Fibroblast of villous mesenchyme (primary cell): ENCODE results near the gene SPIC. TPM values are rescaled to one million over a fixed set of nuclear protein-coding genes. Genes with fewer than 3 reads are reported as not detected.
"Not testable (repeated sequence)": the region's sequence is repeated elsewhere in the genome, so short reads cannot be mapped to it uniquely, and the experiment has no call there.

Experiments
- DNase-seq: peaks from one replicate; pipeline ENCODE4 v3.0.0-alpha.2; 2010; ENCODE audit warnings: low read depth
- H3K4me3 ChIP-seq: 2 replicates; pipeline ENCODE4 v1.5.1; 2011; ENCODE audit warnings: low read depth, mild to moderate bottlenecking, low read length
- CTCF ChIP-seq: IDR thresholded peaks from 2 replicates; pipeline ENCODE4 v1.5.1; 2012; ENCODE audit warnings: low read depth, mild to moderate bottlenecking, low read length; ENCODE audit not compliant: insufficient read depth
- total RNA-seq: library from RNA; depleted of rRNA; stranded (reverse); fragments of >200 nt; gene quantifications from 2 replicates; pipeline ENCODE4 v1.2.3, GENCODE V29; 2012

Gene SPIC
- total RNA-seq, 1 donor: not detected

DNA sequence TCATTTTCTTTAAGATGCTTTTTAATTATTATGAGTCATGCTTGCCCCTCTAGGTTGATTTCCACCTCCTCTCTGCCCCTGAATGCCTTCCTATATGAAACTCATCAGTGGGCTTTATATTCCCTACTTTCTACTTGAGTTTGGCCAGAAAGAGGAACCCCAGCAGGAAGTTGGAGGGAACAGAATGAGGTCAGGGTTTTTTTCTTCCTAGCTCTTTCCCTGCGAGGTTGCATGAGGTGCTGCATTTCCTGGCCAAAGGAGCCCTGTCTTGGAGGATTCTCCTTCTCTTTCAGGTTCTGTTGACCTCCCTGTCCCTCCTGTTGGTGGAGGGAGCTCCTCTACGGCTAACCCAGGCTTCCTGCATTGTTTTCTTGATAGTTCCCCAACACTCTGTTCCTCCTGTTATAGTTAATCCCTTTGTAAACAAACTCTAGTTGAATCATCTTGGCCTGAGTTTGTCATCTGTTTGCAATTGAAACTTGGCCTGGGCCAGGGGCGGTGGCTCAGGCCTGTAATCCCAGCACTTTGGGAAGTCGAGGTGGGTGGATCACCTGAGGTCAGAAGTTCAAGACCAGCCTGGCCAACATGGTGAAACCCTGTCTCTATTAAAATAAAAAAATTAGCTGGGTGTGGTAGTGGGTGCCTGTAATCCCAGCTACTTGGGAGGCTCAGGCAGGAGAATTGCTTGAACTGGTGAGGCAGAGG lies 15.3 kb upstream of the SPIC start:
- H3K4me3 ChIP-seq: no peak overlapping the region
- TF ChIP-seq CTCF: no peak
- DNase-seq: peak; percentile 62

DNA sequence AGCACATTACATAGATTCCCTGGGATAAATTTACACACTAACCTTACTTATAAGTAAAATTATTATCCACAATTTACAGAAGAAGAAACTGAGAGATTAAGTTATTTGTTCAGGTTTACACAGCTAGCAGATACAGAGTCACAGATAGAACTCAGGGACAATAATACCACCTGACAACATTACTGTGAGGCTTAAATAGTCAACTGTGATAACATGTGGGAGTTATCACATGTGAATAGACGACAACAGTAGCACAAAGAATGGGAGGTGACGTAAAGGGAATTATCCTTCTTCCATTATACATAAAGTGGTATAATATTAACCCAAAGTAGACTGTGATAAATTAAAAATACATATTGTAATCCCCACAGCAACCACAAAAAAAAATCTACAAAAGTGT lies 6.2 kb upstream of the SPIC start:
- TF ChIP-seq CTCF: no peak
- no peak overlapping the region for H3K4me3 ChIP-seq
- no peak for DNase-seq

- TF ChIP-seq CTCF: no peak
- DNase-seq: no peak
- no peak overlapping the region for H3K4me3 ChIP-seq
Observed at GRCh38 chr12:101470939-101471338, 4.2 kb upstream of the SPIC start.

DNA sequence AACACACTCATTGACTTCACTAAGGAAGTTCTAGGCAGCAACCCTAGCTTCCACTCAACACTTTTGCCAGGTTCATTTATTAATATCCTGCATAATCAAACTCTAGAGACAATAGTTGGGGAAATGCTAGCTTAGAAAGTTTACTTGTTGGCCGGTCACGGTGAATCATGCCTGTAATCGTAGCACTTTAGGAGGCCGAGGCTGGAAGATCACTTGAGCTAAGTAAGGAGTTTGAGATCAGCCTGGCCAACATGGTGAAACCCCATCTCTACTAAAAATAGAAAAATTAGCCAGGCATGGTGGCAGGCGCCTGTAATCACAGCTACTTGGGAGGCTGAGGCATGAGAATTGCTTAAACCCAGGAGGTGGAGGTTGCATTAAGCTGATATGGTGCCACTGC lies 3.3 kb upstream of the SPIC start:
- not testable (repeated sequence) for H3K4me3 ChIP-seq, DNase-seq

DNA sequence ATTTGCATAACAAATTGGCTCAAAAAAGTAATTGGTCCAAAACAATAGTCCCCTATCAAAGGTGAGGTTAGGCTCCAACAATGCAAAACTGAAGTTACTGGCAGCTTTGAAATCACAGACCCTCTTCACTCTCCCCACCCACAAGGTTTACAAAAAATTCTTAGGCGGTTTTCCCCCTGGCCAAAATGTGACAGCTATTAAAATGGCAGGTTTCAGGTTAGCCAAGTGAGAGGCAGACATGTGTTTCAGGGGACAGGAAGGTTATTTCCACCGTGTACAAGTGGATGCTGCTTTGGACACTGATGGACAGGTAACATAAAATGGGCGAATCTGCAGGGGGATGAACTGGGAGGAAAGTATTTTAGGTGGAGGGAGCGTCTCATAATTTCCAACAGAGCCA lies 888 bp upstream of the SPIC start:
- DNase-seq: no peak
- H3K4me3 ChIP-seq: no peak overlapping the region
- no peak for TF ChIP-seq CTCF

DNA sequence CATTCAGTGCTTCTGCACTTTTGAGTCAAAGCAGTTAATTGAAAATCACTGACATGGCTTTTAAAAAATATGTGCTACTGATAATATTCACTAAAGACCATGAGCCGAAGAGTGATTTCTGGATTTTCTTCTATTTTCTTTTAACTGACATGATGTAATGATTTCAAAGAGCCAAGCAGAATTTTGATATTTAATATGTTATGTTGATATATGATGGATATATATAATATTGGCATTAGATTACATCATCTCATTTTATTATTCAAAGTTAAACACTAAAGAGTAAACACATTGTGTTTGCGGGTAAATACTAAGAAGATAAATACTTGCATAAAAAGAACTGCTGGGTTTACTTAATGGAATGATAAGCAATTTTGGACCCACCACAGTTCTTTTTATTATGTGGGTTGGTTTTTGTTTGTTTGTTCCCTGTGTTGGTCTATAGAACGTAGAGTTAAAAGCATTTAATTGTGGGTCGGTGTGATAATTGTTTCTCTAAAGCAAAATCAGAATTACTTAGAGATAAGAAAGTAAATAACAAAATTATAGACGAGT lies 692 bp downstream of the SPIC start:
- no peak for DNase-seq
- TF ChIP-seq CTCF: no peak
- no peak overlapping the region for H3K4me3 ChIP-seq

GRCh38 chr12:101480849-101481248 lies 5.7 kb downstream of the SPIC start:
- DNase-seq: no peak
- no peak overlapping the region for H3K4me3 ChIP-seq
- no peak for TF ChIP-seq CTCF
